ENCODE measurements around the gene AHCYL1. TPM values are rescaled to one million over a fixed set of nuclear protein-coding genes. Genes with fewer than 3 reads are reported as not detected.

Gene AHCYL1
- total RNA-seq (2021) = 86.0 and 89.0 TPM in 2 replicates
- long read RNA-seq, full-length matches to known transcripts = 15 of 39 reads
- long read RNA-seq, partial matches to known transcripts = 14 of 39 reads
- long read RNA-seq, other reads (novel, unspliced or antisense) = 10 of 39 reads

DNA sequence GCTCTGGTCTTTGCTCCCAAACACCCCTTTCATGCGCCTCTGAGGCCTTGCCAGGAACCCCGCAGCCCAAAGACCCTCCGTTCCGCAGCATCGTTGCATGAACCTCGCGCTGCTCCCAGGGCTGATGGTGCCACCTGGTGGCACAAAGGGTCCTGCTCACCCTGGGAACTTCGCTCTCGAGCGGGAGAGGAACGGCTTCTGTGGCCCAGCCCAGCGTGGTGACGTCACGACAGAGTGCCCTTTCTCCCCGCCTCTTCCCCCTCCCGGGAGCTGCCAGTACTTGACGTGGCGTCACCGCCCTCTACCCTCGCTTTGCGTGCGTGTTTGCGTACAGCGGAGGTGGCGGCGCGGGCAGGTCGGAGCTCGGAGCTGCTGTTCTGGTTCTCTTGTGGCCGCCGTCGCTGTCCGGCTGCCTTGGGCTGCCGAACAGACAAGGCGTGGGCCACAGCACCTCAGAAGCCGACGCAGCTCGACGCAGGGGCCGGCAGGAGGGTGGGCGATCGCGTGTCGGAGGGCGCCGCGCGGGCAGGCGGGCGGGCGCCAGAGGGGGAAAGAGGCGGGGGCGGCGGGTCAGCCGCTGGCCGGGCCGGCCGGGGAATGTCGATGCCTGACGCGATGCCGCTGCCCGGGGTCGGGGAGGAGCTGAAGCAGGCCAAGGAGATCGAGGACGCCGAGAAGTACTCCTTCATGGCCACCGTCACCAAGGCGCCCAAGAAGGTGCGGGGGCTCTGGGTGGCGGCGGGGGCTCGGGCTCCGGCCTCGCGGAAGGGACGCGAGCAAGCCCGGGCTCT, at the start of gene AHCYL1:
TSS of gene AHCYL1 (plus strand) at position 310 of the 791 bp plus-strand sequence. CDS start at position 598, 288 bp downstream.
- H4K20me1 ChIP-seq (ENCODE audit: control insufficient read depth, insufficient read depth, insufficient read length) = no peaks in the 10 kb centered on the region
- peaks cover 37 to 39% of the 10 kb centered on the region in 2 experiments for H3K4me1 Mint-ChIP-seq

More for the DNA sequence above, at the start of gene AHCYL1:
- peaks cover 5% of the 10 kb centered on the region for H3K23me2 ChIP-seq (ENCODE audit: insufficient read length, low read depth, low read length, poor library complexity, severe bottlenecking)
- DNase-seq = peak; percentile 99
- no peak within 1 kb of the TSS for H2BK12ac ChIP-seq (ENCODE audit: insufficient read length, low read depth, low read length)
- no peak within 1 kb of the TSS; the same call in 1 of the 2 replicates for H3K4ac ChIP-seq (ENCODE audit: low read depth, low read length)
- no peaks in the 10 kb centered on the region for H3K27me3 ChIP-seq (ENCODE audit: insufficient read depth, low read length)
- TF ChIP-seq, protein P1, sequence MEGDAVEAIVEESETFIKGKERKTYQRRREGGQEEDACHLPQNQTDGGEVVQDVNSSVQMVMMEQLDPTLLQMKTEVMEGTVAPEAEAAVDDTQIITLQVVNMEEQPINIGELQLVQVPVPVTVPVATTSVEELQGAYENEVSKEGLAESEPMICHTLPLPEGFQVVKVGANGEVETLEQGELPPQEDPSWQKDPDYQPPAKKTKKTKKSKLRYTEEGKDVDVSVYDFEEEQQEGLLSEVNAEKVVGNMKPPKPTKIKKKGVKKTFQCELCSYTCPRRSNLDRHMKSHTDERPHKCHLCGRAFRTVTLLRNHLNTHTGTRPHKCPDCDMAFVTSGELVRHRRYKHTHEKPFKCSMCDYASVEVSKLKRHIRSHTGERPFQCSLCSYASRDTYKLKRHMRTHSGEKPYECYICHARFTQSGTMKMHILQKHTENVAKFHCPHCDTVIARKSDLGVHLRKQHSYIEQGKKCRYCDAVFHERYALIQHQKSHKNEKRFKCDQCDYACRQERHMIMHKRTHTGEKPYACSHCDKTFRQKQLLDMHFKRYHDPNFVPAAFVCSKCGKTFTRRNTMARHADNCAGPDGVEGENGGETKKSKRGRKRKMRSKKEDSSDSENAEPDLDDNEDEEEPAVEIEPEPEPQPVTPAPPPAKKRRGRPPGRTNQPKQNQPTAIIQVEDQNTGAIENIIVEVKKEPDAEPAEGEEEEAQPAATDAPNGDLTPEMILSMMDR (conservative IDR thresholded peaks at IDR 0.05) = peak; percentile 99
- Mint-ChIP-seq H3K9me3 (no peaks in the 10 kb centered on the region), H3K36me3 (ENCODE audit: insufficient read depth in 1 of 3, low read depth in 3 of 3) (peaks cover 3 to 9% (median 5%) of the 10 kb centered on the region in 3 experiments; a peak in 4 of 7 replicates), H3K27me3 (ENCODE audit: low read depth) (peaks cover 3% of the 10 kb centered on the region), H3K27ac (peak within 1 kb of the TSS; percentile 83 to 97 (median 91); a peak in 5 of 7 replicates), H3K4me3 (peak within 1 kb of the TSS; percentile 95 to 97)
- no peak within 1 kb of the TSS for H4K91ac ChIP-seq (ENCODE audit: insufficient read length, low read depth, low read length)
- H3K9me3 ChIP-seq (ENCODE audit: control insufficient read depth, low read depth, low read length) = no peaks in the 10 kb centered on the region
- H2AK5ac ChIP-seq (ENCODE audit: insufficient read length, low read length) = no peak within 1 kb of the TSS
- no peak within 1 kb of the TSS for H3K27ac ChIP-seq (ENCODE audit: insufficient read length, low read depth, low read length)
- H4K5ac ChIP-seq (ENCODE audit: insufficient read length, low read depth, low read length) = no peak within 1 kb of the TSS
- H3T11ph ChIP-seq (ENCODE audit: low read length) = no peak within 1 kb of the TSS
- no peak within 1 kb of the TSS for H3K56ac ChIP-seq (ENCODE audit: insufficient read length, low read depth, low read length)
- H3K4me2 ChIP-seq (ENCODE audit: insufficient read depth, insufficient read length, low read length) = peak within 1 kb of the TSS; percentile 82
- H2BK120ac ChIP-seq (ENCODE audit: low read depth, low read length, poor library complexity, severe bottlenecking) = no peak within 1 kb of the TSS
- no CpG with 5 or more reads among the region's 79 CpGs for WGBS (ENCODE audit: extremely low coverage, insufficient read length, low lambda C conversion rate)
- H3K79me1 ChIP-seq (ENCODE audit: insufficient read depth, low read depth, low read length, poor library complexity, severe bottlenecking) = no peaks in the 10 kb centered on the region
- H3K18ac ChIP-seq (ENCODE audit: insufficient read length, low read depth, low read length) = peak within 1 kb of the TSS; percentile 76
- H3K14ac ChIP-seq (ENCODE audit: insufficient read depth, low read length) = peak within 1 kb of the TSS; percentile 81
- H2AFZ ChIP-seq (ENCODE audit: low read length) = no peak within 1 kb of the TSS
- no peak within 1 kb of the TSS for H4K8ac ChIP-seq (replicated peaks; ENCODE audit: insufficient read length, low read depth, low read length)
- no peak within 1 kb of the TSS for H2BK20ac ChIP-seq (ENCODE audit: low read depth, low read length, poor library complexity, severe bottlenecking)
- no peak within 1 kb of the TSS for H2BK15ac ChIP-seq (ENCODE audit: low read depth, low read length)
- H2BK5ac ChIP-seq (ENCODE audit: insufficient read length, low read length) = no peak within 1 kb of the TSS
- H3K9ac ChIP-seq (ENCODE audit: extremely low read depth, insufficient read length, low read length) = peak within 1 kb of the TSS; percentile 62
- no peak within 1 kb of the TSS for H3K23ac ChIP-seq (ENCODE audit: insufficient read length, low read depth, low read length)
- H3K79me2 ChIP-seq (ENCODE audit: insufficient read depth, low read length) = peaks cover 14% of the 10 kb centered on the region; the same call in 1 of the 2 replicates
- peaks cover 5% of the 10 kb centered on the region; the same call in 1 of the 2 replicates for H3K4me1 ChIP-seq (ENCODE audit: insufficient read depth, low read length)

Data from H9 (cell line).